ENCODE measurements around the gene GPR137C.

DNA sequence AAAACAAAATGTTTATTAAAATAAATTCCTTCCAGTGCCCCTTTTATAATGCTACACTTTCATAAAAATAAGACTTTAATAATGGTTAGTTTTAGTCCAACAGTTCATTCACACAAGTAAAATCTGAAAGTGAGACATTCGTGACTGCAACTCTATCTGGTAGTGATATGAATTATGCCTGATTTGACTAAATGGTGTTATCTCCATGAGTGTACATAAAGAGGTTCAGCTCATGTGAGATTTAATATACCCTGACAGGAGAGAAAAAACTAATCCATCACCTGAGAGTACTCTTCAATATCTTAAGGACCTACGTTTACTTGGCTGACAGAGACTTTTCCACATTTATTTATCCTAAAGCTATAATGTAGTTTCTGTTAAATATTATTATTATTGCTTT is 108.7 kb downstream of the GPR137C start:
- TF ChIP-seq EZH2 (IDR thresholded peaks at IDR 0.05; ENCODE audit: low read length) (no peak), CTCF (optimal IDR thresholded peaks at IDR 0.05 in 1 of 3, IDR thresholded peaks at IDR 0.05 in 1 of 3, conservative IDR thresholded peaks at IDR 0.05 in 1 of 3; ENCODE audit: extremely low read depth in 1 of 3, insufficient read depth in 2 of 3, low read length in 3 of 3) (no peak)

All from keratinocyte (primary cell).